ENCODE measurements around the gene PPID.
"Not testable (repeated sequence)": the region's sequence is repeated elsewhere in the genome, so short reads cannot be mapped to it uniquely, and the experiment has no call there.

Gene PPID

GRCh38 chr4:158722917-158723793 lies at the start of gene PPID:
Gene PPID (minus strand): TSS chr4:158723396. CDS start chr4:158723288, 108 bp downstream.
- peak; percentile 89 for DNase-seq (ENCODE audit: low spot score)

GRCh38 chr4:158771776-158772175 lies 48.6 kb upstream of the PPID start:
- no peak for DNase-seq (ENCODE audit: low spot score)

- DNase-seq (ENCODE audit: low spot score): no peak
Measured at GRCh38 chr4:158770671-158771070, 47.5 kb upstream of the PPID start.

GRCh38 chr4:158769175-158769921 lies 46.2 kb upstream of the PPID start:
- DNase-seq (ENCODE audit: low spot score): no peak

GRCh38 chr4:158768555-158769174 lies 45.5 kb upstream of the PPID start, which contains the start of gene FNIP2:
Gene FNIP2 (plus strand): TSS chr4:158769026. CDS start chr4:158769213, 187 bp downstream.
- peak; percentile 84 for DNase-seq (ENCODE audit: low spot score)

GRCh38 chr4:158767451-158767850 lies 44.3 kb upstream of the PPID start:
- DNase-seq (ENCODE audit: low spot score): no peak

- no peak for DNase-seq (ENCODE audit: low spot score)
Measured at GRCh38 chr4:158766434-158767044, 43.3 kb upstream of the PPID start.

GRCh38 chr4:158763462-158763861 lies 40.3 kb upstream of the PPID start:
- DNase-seq (ENCODE audit: low spot score): no peak

GRCh38 chr4:158762553-158762952 lies 39.4 kb upstream of the PPID start:
- no peak for DNase-seq (ENCODE audit: low spot score)

- no peak for DNase-seq (ENCODE audit: low spot score)
Measured at GRCh38 chr4:158760866-158761265, 37.7 kb upstream of the PPID start.

GRCh38 chr4:158759539-158759938 lies 36.3 kb upstream of the PPID start:
- DNase-seq (ENCODE audit: low spot score): not testable (repeated sequence)

- DNase-seq (ENCODE audit: low spot score): no peak
Measured at GRCh38 chr4:158758703-158759102, 35.5 kb upstream of the PPID start.

- DNase-seq (ENCODE audit: low spot score): no peak
Measured at GRCh38 chr4:158758142-158758541, 34.9 kb upstream of the PPID start.

GRCh38 chr4:158756588-158756987 lies 33.4 kb upstream of the PPID start:
- no peak for DNase-seq (ENCODE audit: low spot score)

GRCh38 chr4:158755819-158756218 lies 32.6 kb upstream of the PPID start:
- not testable (repeated sequence) for DNase-seq (ENCODE audit: low spot score)

- DNase-seq (ENCODE audit: low spot score): no peak
Measured at GRCh38 chr4:158754385-158755180, 31.4 kb upstream of the PPID start.

- no peak for DNase-seq (ENCODE audit: low spot score)
Measured at GRCh38 chr4:158750379-158750778, 27.2 kb upstream of the PPID start.

GRCh38 chr4:158746537-158746936 lies 23.3 kb upstream of the PPID start:
- not testable (repeated sequence) for DNase-seq (ENCODE audit: low spot score)

GRCh38 chr4:158741326-158742021 lies 18.3 kb upstream of the PPID start:
- DNase-seq (ENCODE audit: low spot score): no peak

- no peak for DNase-seq (ENCODE audit: low spot score)
Measured at GRCh38 chr4:158739600-158739999, 16.4 kb upstream of the PPID start.

- no peak for DNase-seq (ENCODE audit: low spot score)
Measured at GRCh38 chr4:158738866-158739265, 15.7 kb upstream of the PPID start.
